SJSA1 (cell line): ENCODE data around the gene ZEB2. TPM values are rescaled to one million over a fixed set of nuclear protein-coding genes. Genes with fewer than 3 reads are reported as not detected.
"Not testable (repeated sequence)": the region's sequence is repeated elsewhere in the genome, so short reads cannot be mapped to it uniquely, and the experiment has no call there.

Experiments used
- DNase-seq, 2 experiments: peaks; one replicate each; pipeline ENCODE4 v3.0.0-alpha.2; 2015 to 2020; ENCODE audit warnings: low spot score in 2 of 2, low read depth in 1 of 2
- H3K27ac ChIP-seq: fragments of 250-450 bp; sonication (Bioruptor Pico); 2 replicates; pipeline ENCODE4 v1.5.1; 2020; ENCODE audit warnings: mild to moderate bottlenecking, moderate library complexity
- H3K27me3 ChIP-seq: fragments of 250-450 bp; sonication (Bioruptor Pico); replicated peaks from 2 replicates; pipeline ENCODE4 v1.5.1; 2020; ENCODE audit warnings: mild to moderate bottlenecking, moderate library complexity
- H3K36me3 ChIP-seq: fragments of 250-450 bp; sonication (Bioruptor Pico); 2 replicates; pipeline ENCODE4 v1.5.1; 2020; ENCODE audit warnings: mild to moderate bottlenecking
- H3K4me1 ChIP-seq: fragments of 250-450 bp; sonication (Bioruptor Pico); replicated peaks from 2 replicates; pipeline ENCODE4 v1.6.1; 2021; ENCODE audit warnings: mild to moderate bottlenecking
- H3K4me3 ChIP-seq: fragments of 250-450 bp; sonication (Bioruptor Pico); 2 replicates; pipeline ENCODE4 v1.5.1; 2020; ENCODE audit warnings: mild to moderate bottlenecking
- H3K9me3 ChIP-seq: fragments of 250-450 bp; sonication (Bioruptor Pico); replicated peaks from 2 replicates; pipeline ENCODE4 v1.5.1; 2020; ENCODE audit warnings: mild to moderate bottlenecking
- total RNA-seq: library from RNA; depleted of rRNA; stranded (reverse); fragments of >200 nt; shearing (Covaris generic); gene quantifications from 2 replicates; pipeline ENCODE4 v1.2.3, GENCODE V29; 2014

The ZEB2 gene
- total RNA-seq, 1 experiment from 2014 or later, result 48.0 TPM

DNA sequence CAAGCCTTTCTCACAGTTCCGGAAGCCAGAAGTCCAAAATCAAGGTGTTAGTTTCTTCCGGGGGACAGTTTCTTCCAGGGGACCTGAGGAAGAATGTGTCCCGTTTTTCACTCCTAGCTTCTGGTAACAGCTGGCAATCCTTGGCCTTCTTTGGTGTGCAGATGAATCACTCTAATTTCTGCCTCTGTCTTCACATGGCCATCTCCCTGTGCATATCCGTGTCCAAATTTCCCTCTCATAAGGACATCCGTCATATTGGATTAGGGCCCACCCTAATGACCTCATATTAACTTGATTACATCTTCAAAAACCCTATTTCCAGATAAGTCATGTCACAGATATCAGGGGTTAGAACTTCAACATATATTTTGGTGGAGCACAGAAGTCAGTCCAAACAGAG, 141.4 kb downstream of the ZEB2 start:
- Histone ChIP-seq H3K4me1 (peaks cover 22% of the 10 kb centered on the region), H3K27me3 (no peaks in the 10 kb centered on the region), H3K27ac (no peak overlapping the region), H3K36me3 (no peaks in the 10 kb centered on the region), H3K9me3 (no peaks in the 10 kb centered on the region), H3K4me3 (no peak overlapping the region)
- DNase-seq, result no peak

DNA sequence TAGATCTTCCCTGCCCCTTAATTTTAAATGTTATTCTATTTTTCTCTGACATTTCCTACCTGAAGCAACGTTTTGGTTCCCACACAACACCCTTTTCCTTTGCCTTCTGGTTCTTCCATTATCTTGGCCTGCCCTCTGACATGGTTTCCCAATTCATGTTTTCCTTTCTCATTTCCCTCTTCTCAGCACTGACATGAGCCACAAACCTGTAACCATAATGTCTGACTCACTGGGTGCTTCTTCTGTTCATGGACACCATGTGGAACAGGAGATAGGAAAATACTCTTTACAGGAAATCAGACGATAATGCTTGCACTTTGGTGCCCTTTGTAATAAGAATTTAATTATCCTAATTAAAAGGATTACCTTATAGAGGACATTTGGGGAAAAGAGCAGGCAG, 142.0 kb downstream of the ZEB2 start:
- Histone ChIP-seq H3K4me1 (peaks cover 28% of the 10 kb centered on the region), H3K36me3 (no peaks in the 10 kb centered on the region), H3K9me3 (no peaks in the 10 kb centered on the region), H3K27me3 (no peaks in the 10 kb centered on the region), H3K4me3 (no peak overlapping the region), H3K27ac (no peak overlapping the region)
- no peak for DNase-seq

GRCh38 chr2:144376926-144377325, 143.0 kb downstream of the ZEB2 start:
- H3K27me3 ChIP-seq, result no peaks in the 10 kb centered on the region
- no peak overlapping the region for H3K27ac ChIP-seq
- no peak overlapping the region for H3K4me3 ChIP-seq
- peaks cover 38% of the 10 kb centered on the region for H3K4me1 ChIP-seq
- no peaks in the 10 kb centered on the region for H3K36me3 ChIP-seq
- no peak for DNase-seq
- H3K9me3 ChIP-seq, result no peaks in the 10 kb centered on the region

DNA sequence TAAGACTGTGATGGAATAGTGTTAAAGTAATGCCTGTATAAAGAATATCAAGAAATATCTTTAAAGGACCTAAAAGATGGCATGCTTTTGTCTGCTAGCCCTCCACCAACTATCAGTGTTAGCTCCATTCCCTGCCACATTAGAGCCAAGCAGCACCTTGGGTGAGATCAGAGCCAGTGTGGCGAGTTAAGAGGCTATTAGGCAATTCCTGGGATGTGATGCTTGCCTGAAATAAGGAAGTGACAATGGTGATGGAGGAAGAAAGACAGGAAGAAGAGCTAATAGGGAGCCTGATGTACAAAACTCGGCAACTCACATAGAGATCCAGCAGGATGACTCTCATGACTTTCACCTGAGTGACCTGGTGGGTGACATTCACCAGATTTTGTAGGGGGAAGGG, 143.5 kb downstream of the ZEB2 start:
- H3K27ac ChIP-seq, result no peak overlapping the region
- H3K4me1 ChIP-seq, result peaks cover 43% of the 10 kb centered on the region
- H3K9me3 ChIP-seq, result no peaks in the 10 kb centered on the region
- no peaks in the 10 kb centered on the region for H3K36me3 ChIP-seq
- no peak overlapping the region for H3K4me3 ChIP-seq
- no peak for DNase-seq
- H3K27me3 ChIP-seq, result no peaks in the 10 kb centered on the region

DNA sequence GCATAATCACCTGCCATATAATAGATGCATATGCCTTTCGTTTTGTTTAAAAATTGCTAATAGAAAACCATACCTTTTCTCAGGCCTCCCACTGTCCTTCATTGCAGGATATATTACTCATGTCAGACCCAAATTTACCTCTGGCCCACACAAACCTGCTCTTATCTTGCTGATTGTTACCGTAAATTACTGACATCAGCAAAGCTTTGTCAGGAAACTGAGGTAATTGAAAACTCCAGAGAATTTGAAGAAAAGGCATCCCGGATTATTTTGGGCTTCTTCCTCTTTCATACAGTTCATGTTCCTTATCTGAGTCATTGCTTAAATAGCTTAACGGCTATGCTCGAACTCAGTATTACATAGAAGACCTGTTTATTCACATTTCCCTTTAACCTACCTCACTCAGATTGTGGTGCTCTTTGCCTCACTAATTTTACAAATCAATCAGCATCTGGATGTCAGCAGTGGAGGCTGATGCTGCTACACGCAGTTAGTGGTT, 145.7 kb downstream of the ZEB2 start:
- Histone ChIP-seq H3K9me3 (no peaks in the 10 kb centered on the region), H3K27ac (peak overlapping the region; percentile 19), H3K4me1 (peaks cover 60% of the 10 kb centered on the region), H3K4me3 (no peak overlapping the region), H3K36me3 (no peaks in the 10 kb centered on the region), H3K27me3 (no peaks in the 10 kb centered on the region)
- no peak for DNase-seq

DNA sequence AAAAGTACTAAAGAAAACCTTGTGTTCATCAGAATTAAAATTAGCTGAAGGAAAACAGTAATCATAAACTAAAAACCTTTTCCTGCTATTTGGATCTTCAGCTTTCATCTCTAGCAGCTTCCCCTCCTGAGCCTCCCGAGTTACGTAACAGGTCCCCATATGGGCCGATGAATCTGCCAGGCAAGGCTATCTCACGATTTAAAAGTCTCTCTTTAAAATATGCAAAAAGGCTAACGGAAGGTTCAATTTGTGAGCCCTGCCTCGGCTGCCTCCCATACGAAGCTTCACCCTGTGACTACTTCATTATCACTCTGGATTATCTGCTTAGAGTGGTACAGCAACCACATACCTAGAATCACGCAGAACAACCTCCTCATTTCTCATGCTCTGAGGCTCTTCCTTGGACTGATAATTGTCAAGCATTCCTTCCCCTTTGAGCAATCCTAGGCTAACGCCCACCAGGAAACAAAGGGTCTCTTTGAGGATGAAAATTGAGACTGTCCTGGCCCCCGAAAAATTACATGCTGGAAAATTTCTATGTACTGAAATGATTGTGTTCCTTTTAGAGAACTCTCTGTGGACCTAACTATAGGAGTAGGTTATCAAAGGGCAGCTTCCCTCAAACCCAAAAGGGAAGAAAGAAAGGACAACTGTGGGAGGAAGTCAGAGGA, 147.4 kb downstream of the ZEB2 start:
- no peaks in the 10 kb centered on the region for H3K36me3 ChIP-seq
- H3K27me3 ChIP-seq, result no peaks in the 10 kb centered on the region
- H3K4me1 ChIP-seq, result peaks cover 60% of the 10 kb centered on the region
- no peaks in the 10 kb centered on the region for H3K9me3 ChIP-seq
- DNase-seq, result no peak
- no peak overlapping the region for H3K4me3 ChIP-seq
- H3K27ac ChIP-seq, result no peak overlapping the region

DNA sequence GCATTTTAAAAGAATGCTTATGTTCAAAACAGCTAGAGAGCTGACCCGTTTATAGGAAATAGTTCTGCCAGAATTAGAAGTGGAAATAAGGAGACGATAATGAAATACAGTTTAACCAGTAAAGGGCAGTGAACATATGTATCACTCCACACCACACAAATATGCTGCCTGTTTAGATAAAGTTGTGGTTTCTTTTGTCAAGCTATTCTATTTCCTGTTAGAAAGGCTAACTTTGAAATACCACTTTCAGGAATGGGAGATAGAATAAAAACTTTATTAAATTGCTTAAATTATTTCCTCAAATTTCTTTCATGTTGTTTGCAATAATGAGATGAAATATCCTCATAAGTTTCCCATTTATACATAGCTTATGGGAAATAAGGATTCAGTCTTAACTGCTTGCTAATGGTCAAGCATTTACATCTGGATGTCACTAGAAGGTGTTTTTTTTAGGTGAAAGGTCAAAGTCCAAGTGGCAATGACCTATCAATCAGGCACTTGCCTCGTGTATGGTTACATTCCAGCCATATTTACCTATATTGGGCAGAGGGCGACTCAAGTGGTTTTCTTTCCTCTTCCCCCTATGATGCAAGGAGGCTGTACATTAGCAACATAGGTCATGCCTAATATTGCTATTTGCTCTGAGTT, 148.9 kb downstream of the ZEB2 start:
- Histone ChIP-seq H3K4me3 (no peak overlapping the region), H3K27me3 (no peaks in the 10 kb centered on the region), H3K9me3 (no peaks in the 10 kb centered on the region), H3K27ac (peak overlapping the region; percentile 71), H3K36me3 (no peaks in the 10 kb centered on the region), H3K4me1 (peaks cover 52% of the 10 kb centered on the region)
- DNase-seq, result peak in 1 of 2 experiments; percentile 66

DNA sequence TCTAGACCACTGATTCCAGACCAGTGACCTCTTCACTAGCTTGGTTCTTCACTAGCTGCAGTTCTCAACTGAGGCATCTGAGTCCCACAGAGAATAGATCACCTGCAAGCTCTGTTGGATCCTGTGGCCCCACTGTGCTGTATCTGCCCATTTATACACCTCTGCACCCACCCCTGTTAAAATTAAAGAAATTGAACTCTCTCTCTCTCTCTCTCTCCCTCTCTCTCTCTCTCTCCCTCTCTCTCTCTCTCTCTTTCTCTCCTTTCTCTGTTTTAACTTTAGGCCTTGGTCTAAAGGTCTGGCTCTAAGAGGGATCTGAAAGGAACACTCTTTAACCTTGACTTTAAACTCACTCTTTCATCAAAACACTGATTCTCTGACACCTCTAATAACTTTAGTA, 150.5 kb downstream of the ZEB2 start:
- Histone ChIP-seq H3K36me3 (no peaks in the 10 kb centered on the region), H3K9me3 (no peaks in the 10 kb centered on the region), H3K4me1 (peaks cover 62% of the 10 kb centered on the region), H3K27ac (no peak overlapping the region), H3K27me3 (no peaks in the 10 kb centered on the region), H3K4me3 (no peak overlapping the region)
- no peak for DNase-seq

DNA sequence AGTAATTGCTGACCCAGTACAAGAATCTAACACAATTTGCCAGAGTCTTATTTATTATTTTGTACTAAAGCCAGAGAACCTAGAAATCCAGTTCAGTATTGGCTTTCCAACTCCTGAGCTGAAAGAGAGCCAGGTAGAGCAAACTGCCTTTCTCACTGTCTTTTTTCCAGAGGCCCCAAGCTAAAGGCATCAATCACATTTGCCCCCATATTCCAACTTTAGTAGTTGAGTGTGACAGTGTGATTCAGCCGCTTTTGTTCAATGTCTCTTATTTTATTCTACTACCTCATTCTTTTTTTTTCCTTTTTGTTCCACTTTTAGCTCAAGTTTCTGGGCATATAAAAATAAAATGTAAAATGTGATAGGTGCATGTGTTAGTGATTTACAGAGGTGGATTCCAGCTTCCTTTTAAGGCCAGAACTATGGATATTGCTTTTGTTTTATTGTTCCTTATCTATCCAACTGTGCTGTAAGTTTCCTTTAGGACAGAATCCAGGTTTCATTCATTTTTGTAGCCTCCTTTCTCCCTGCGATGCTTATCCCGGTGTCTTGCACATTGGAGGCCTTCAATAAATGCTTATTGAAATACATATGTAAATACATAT, 153.0 kb downstream of the ZEB2 start:
- Histone ChIP-seq H3K27me3 (no peaks in the 10 kb centered on the region), H3K27ac (no peak overlapping the region), H3K4me3 (no peak overlapping the region), H3K36me3 (no peaks in the 10 kb centered on the region), H3K4me1 (peaks cover 46% of the 10 kb centered on the region), H3K9me3 (no peaks in the 10 kb centered on the region)
- no peak for DNase-seq

- H3K36me3 ChIP-seq, result no peaks in the 10 kb centered on the region
- DNase-seq, result peak; percentile 67 to 81
- H3K9me3 ChIP-seq, result no peaks in the 10 kb centered on the region
- no peak overlapping the region for H3K4me3 ChIP-seq
- peak overlapping the region; percentile 89 for H3K27ac ChIP-seq
- peaks cover 28% of the 10 kb centered on the region for H3K4me1 ChIP-seq
- no peaks in the 10 kb centered on the region for H3K27me3 ChIP-seq
Measured at GRCh38 chr2:144364944-144365738, 154.8 kb downstream of the ZEB2 start.

DNA sequence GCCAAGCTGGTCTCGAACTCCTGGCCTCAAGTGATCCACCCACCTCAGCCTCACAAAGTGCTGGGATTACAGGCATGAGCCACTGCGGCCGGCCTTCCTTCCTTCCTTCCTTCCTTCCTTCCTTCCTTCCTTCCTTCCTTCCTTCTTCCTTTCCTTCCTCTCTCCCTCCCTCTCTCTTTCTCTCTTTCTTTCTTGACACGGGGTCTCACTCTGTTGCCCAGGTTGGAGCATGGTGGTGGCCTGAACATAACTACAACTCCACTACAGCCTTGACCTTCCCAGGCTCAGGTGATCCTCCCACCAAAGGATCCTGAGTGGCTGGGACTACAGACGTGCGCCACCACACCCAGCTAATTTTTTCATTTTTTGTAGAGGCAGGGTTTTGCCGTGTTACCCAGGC, 155.7 kb downstream of the ZEB2 start:
- not testable (repeated sequence) for DNase-seq
- peak overlapping the region; percentile 89 for H3K27ac ChIP-seq

GRCh38 chr2:144362401-144362800, 157.5 kb downstream of the ZEB2 start:
- H3K4me3 ChIP-seq, result no peak overlapping the region
- peaks cover 49% of the 10 kb centered on the region for H3K4me1 ChIP-seq
- no peak overlapping the region; the same call in 1 of the 2 replicates for H3K27ac ChIP-seq
- DNase-seq, result no peak
- no peaks in the 10 kb centered on the region for H3K27me3 ChIP-seq
- no peaks in the 10 kb centered on the region for H3K9me3 ChIP-seq
- no peaks in the 10 kb centered on the region for H3K36me3 ChIP-seq

More for the DNA sequence above, 155.7 kb downstream of the ZEB2 start:
- H3K4me3 ChIP-seq, H3K27me3 ChIP-seq, H3K36me3 ChIP-seq, H3K9me3 ChIP-seq: not testable (repeated sequence)
- peaks cover 33% of the 10 kb centered on the region for H3K4me1 ChIP-seq

GRCh38 chr2:144361742-144362141, 158.2 kb downstream of the ZEB2 start:
- H3K27me3 ChIP-seq, result no peaks in the 10 kb centered on the region
- no peak overlapping the region for H3K4me3 ChIP-seq
- H3K9me3 ChIP-seq, result no peaks in the 10 kb centered on the region
- no peaks in the 10 kb centered on the region for H3K36me3 ChIP-seq
- no peak overlapping the region for H3K27ac ChIP-seq
- peaks cover 56% of the 10 kb centered on the region for H3K4me1 ChIP-seq
- no peak for DNase-seq
